RPMI8226 (cell line): ENCODE results near the gene MAP3K5.

Source experiments
- DNase-seq: peaks from one replicate; pipeline ENCODE4 v3.0.0-alpha.2; 2015

MAP3K5 gene

DNA sequence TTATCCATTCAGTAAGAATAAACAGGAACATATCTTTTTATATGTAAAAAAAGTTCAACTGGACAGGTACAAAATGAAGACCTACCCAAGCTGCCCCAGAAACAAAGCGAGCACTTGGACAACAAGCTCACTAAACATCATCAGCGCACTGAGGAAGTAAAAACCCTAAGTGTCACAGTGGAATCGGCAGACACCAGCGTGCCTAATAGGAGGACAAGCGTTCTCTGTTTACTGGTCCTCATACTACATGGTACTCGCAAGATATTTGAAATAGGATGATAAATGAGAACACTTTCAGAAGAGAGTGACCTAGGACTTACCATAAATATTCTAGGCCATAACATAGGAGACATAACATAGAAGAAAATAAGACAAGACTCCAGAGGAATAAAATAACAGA, 260.2 kb downstream of the MAP3K5 start:
- DNase-seq = no peak

DNA sequence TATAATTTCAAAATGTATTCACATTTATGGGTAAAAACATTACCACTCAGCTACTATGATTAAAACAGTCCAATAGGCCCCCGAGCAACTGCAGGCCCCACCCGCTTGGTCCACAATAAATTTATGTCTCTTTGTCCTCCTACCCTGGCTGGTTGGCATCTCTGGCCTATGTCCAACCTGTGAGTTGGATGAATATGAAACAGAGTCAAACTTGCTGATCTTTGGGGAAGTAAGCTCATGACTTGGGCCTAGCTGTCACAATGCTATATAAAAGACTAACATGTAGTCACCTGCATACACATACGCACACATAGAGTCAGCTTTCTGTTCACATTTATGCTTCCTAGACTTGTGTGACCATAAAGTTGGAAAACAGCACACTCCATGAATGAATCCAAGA, 262.6 kb downstream of the MAP3K5 start:
- no peak for DNase-seq

DNA sequence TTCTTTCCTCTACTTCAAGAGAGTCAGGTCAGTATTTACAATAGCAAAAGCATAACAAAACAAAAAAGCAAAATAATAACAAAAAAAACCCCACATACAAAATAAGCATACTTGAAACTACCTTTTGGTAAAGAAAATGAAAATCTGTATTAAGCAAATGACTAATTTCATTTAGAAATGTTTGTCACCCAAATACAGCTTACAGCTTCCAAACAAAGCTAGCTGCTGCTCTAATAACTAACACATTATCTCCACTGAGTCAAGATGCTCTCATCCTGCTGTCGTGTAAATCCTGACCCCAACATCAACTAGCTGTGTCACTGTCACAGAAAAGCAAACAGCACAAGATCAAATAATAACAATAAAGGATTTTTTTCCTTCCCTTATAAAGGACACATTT, 263.8 kb downstream of the MAP3K5 start:
- DNase-seq = no peak

DNA sequence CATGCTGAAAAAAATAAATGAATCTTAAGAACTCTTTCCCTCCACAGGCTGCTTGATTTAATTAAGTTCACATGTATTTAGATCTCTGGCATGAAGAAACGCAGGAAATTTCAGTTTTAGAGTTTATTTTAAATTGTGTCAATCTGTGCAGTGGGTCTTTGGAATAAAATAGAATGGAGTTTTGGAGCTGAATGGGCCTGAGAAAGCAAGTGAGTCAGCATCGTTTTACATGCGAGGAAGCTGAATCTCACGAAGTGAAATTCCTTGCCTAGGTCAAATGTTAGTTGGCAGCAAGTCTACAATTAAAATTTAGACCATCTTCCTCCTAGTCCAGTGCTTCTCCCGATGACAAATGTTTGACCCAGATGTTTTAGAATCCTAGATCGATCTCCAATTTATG, 264.4 kb downstream of the MAP3K5 start:
- no peak for DNase-seq

DNA sequence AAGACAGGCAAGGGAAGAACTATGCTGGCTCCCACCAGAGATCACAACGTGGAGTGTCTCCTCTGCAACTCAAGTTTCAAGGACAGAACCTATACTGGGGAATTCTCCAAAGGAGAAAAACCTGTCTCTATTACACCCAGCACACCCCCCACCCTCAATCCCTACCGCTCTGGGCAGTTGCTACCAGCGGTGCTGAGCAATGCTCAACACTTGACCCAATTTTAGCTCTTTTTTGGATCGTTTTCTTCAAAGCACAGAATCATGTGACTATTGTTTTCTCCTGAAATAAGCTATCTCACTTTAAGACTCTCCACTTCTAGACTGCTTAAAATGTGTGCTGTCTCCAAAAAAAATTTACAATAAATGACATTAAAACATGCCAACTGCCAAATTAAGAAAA, 265.3 kb downstream of the MAP3K5 start:
- no peak for DNase-seq

DNA sequence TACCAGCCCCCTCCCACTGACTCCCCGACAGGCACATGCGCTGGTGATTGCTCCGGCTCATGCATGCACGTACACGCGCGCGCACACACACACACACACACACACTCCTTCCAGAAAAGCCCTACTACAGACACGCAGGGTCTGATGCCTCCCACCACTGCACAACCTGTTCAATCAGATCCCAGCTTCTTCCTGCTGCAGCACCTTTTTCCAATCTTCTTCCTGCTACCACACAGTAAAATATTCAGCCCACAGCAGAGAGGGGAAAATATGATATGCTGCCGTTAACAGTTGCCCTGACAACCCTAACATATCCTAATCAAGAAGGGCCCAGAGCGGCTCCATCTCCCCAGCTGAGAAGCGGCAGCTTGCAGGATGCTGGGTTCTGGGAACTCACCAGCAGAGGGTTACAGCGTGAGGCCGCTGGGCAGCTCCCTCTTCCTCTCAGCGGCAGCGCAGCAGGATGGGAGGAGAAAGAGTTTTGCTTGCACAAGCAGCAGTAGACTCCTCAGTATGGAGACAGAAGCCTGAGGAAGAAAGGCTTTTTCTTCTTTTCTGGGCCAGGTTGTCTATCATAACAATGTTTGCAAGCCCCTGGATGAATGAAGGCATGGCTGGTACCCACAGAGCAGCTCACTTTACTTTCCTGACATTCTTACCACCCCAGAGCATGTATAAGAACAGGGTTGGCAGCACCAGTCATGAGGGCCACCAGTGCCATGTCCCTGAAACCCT, 265.9 kb downstream of the MAP3K5 start:
- DNase-seq = no peak

DNA sequence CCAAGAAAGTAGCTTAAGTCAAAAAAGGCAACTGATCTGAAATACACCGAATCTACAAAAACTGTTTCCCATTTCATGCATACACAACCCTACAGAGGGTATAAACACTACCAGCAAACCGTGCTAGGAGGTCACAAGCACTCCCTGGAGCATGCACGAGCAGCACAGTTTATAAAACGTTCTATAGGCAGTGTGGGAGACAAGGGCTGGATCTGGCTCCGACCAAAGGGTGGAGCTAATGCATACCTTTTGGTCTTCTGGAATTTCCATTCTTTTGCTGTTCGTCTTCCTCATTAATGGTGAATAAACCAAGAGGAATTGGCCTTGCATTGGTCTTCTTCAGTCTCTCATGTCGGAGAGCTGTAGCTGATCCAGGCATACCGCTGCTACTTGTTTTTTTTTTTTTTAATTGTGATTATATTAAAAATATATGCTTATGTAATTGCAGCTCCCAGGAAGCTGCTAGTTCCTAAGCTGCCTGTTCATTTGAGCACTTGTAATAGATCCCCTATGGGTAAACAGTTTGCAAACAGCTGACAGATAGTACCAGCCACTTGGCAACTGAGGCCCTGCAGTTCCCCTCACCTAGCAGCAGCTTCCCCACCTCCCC, 266.6 kb downstream of the MAP3K5 start:
- DNase-seq = no peak

DNA sequence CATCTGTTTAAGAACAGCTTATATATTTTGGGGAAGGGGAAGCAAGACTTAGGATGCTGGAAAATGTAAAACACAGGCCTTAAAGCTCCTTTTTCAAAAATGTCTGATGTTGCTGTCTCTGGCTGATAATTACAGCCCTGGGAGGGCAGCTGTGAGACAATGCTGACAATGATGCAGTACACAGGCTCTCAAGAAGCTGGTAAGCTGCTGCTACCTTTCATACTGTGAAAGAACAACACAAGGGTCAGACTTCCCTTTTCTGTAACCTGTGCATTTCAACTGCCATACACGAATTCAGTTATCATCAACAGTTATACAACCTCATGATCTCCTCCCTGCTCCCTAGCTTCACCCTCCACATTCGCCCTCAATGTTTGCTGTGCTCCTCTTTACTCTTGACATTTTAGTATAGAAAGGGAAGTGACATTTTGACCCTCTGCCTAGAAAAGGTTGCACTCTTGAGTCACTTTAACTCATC, 267.3 kb downstream of the MAP3K5 start:
- no peak for DNase-seq

DNA sequence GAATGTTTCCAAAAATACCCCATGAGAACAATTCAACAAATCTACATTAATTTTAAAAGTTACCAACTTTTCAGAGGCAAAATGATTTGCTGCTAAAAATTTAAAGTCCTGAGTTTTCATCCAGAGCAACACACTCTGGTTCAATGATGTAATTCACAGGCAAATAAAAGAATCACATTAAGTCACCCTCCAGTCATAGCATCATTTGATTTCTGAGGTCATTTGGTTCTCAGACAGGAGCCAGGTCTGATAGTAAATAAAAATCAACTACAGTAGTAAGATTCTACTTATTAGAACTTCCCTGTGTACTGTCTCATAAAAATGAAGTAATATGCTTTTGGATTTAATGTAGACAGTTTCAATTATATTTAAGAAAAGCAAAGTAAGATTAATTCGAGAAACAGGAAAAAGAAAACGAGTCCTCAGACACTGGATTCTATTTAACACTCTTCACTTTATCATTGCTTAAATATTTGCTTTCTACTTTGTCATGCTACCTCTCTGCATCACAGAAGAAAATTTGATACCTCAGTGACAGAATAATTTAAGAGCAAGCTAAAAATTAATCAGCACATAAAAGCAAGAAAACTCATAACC, 267.8 kb downstream of the MAP3K5 start:
- DNase-seq = no peak

DNA sequence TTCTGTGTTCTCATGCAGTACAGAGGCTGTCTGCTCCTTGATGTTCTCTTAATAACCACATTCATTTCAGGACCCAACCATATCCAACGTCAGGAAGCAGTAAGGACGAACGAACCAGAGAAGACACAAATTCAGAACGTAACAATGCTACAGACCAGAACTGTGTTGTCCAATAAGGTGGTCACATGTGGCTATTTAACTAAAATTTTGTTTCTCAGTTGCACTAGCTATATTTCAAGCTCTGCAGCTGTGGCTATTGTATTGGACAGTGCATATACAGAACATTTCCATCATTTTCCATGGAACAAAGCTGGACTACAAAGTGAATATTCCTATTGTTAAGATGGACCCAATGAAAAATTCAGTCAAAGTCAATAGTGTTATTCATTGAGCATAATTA, 269.1 kb downstream of the MAP3K5 start:
- DNase-seq = no peak

DNA sequence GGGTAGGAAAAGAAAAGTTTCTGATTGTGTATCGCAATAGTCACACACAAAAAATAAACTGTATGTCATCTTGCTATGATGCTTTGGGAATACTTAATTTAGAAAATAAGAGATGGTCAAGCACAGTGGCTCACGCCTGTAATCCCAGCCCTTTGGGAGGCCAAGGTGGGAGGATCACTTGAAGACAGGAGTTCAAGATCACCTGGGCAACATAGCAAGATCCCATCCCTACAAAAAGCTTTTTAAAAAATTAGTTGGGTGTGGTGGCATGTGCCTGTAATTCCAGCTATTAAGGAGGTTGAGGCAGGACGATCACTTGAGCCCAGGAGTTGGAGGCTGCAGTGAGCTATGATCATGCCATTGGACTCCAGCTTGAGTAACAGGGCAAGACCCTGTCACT, 269.6 kb downstream of the MAP3K5 start:
- no peak for DNase-seq

DNA sequence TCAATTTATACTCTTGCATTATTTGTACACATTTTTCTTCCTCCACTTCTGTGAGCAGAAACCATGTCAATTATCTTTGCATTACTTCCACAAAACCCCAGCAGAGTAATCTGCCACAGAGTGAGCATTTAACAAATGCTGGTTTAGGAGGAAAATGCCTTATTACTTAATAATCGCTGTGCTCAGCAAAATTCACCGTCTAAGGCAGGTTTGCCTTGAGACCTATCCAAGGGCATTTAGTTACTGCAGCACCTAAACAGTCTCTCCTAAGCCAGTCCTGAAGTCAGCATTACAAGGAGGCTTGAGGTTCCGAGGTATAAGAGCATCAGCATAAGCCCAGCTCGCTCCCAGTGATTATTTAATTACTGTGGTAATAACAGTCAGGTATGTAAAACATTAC, 270.4 kb downstream of the MAP3K5 start:
- no peak for DNase-seq

DNA sequence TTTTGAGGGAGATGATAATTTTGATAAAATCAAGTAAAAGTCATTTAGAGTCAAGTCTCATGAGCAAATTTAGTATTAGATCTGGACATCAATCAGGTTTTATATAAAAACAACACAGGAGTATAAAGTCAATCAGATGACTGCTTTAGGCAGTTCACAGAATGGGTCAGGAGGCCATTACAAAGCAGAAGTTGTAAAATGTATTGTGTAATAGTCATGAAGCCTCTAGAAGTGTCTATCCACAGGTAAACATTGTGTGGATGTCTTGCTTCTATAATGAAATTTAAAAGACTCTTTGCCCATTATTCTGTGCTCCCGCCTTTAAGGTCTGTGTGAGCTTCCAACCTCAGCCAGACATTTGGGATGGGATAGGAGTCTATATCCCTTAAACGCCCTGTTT, 270.9 kb downstream of the MAP3K5 start:
- no peak for DNase-seq

DNA sequence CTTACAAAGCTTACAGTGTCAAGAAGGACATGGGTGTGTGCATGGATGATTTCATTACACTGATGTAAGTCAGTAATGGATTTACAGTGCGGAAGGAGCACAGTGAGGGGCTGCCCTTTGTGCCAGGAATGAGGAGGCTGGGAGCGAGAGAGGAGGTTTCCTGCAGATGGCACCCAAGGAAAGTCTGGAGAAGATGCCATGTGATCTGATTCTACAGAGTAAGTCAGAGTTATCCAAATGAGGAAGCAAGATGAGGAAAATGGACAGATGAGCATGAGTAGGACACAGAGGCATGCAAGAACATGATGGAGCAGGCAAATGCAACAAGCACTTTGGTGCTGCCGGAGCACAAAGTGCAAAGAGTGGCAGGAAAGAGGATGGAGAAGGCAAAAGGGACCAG, 271.8 kb downstream of the MAP3K5 start:
- no peak for DNase-seq

DNA sequence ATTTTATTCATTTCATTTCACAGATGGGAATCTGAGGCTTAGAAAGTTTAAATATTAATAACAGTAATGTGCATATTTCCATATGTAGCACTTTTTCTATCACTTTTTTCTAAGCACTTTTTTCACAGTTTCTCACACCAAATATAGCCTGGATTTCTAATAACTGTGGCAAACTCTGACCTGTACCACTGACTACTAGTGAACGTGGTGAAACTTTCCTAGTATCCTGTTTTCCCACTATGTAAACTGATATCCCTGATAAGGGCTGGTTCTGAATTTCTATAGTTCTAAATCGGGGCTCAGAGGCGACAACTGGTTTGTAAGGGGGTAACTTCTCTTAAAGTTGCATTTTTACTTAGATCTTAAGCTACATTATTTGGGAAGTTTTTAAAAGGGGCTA, 274.7 kb downstream of the MAP3K5 start:
- no peak for DNase-seq

DNA sequence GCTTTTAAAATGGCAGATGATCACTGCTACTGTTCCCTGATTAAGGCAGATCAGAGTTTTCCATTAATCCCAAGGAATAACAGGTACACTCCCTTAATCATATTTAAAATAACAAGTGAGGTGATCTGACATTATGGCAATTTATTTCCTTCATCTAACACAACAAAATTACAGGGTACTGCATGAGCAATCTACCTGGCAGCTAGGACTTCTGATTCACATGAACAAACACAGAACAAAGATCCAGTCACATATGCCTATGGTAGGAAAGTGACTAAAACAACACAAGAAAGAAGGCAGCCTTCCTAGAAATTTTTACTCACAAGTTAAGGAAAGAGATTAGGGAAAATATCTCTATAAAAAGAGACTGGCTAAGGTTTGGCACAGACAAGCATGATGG, 275.3 kb downstream of the MAP3K5 start:
- no peak for DNase-seq

DNA sequence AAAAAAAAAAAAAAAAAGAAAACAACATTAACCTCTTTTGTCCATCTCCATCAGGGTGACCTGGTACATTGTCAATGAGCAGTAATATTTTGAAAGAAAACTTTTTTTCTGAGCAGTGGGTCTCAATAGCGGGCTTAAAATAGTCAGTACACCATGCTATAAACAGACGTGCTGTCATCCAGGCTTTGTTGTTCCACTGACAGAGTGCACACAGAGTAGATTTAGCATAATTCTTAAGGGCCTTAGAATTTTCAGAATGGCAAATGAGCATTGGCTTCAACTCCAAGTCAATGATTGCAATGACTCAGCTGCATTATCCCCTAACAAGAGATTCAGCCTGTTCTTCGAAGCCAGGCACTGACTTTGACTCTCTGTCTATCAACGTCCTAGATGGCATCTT, 277.7 kb downstream of the MAP3K5 start:
- DNase-seq = no peak

DNA sequence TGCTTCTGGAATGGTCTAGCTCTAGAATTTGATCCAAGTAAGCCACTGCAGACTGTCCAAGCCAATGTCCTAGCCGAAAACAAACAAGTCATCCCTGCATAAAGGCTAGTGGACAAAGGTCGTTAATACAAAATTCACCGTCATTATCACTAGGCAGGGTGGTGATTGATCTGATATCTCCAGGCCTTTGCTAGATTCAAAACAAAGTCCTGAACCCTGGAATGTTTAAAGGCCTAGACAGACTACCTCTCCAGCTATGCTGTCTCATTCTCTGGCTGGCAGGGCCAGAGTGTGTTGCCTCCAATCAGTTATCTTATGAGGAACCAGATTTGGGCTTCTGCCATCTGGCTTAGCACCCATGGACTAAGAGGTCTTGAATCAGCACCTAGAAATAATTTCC, 280.4 kb downstream of the MAP3K5 start:
- DNase-seq = no peak

DNA sequence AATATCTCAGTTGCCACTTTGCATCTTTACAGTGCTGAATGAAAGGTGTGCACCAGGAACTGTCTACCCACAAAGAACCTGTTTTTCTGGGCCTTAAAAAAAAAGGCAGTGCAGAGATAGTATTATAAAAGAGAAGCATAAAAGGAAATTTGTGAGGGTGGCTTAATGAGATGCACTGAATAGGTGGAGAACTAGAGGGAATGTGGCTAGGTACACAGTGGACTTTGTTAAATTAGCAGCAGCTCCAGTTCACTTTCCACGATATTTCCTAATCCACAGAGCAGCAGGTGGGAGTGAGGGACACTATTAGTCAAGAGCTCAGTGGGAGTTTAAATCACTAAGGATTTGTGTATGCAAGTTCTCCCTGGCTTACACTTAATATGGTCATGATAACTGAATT, 280.9 kb downstream of the MAP3K5 start:
- DNase-seq = no peak

DNA sequence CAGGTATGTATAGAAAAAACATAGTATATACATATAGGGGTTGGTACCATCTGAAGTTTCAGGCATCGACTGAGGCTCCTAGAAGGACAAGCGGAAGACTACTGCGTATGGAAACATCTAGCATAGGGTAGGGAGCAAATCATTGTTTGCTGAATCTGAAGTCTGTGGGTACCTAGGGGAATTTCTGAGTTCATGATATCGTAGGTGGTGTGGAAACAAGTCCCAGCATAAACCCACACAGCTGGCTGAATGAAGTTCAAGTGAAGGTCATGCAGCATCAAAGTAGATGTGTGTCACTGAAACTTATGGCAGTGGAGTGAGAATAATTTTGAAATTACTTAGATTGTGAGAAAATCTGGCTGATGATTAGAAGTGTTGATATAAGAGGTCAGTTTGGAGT, 281.5 kb downstream of the MAP3K5 start:
- DNase-seq = no peak

DNA sequence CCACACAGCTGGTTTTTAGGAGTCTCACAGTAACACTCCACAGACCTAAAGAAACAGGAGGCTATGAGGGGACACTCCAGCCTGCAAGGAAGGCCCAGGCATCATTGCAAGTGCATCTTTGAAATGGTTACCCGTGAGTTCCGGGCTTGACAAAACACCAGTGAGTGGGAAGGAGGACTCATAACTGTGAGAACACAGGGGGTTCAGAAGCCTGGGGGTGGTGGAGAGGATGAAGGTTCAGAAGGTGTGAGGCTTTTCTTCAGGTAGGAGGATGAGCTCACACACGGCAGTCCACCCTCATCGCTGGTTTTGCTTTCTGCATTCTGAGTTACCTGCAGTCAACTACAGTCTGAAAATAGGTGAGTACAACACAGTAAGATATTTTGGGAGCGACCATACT, 282.0 kb downstream of the MAP3K5 start:
- no peak for DNase-seq

DNA sequence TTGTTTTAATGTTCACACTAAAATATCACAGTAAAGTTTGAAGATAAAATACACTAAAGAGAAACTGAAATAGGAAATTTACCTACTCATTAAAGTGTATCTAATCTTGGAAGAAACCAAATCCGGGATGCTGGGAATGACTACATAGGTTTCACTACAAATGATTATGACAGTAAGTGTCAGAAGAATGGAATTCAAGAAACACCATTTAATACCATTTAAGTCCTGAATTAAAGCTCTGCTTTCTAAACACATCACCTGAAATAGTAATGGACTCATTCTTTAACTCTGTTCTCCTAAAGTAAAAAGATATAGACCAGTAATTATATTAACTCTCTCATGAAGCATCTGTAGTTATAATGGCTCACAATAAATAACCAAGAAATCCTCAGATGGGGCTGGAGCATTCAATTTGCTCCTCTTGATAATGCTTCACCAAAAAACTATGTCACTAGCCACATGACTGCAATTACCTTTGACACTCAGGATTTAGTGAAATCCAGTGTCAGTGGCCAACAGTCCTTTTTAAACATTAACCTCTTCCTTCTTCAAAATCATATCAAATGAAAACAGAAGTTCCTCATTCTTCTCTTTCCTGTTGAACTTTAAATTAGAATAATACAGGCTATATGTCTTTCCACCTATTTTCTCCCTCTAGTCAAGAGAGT, 283.4 kb downstream of the MAP3K5 start:
- no peak for DNase-seq
